K562 (cell line): ENCODE data around the gene FRMD3. TPM values are rescaled to one million over a fixed set of nuclear protein-coding genes. Genes with fewer than 3 reads are reported as not detected.

ENCODE experiments used
- ATAC-seq: fragments of 200-7000 bp; cut with Tn5 transposase; 3 replicates; pipeline ENCODE4 v1.9.1; 2020; ENCODE audit warnings: moderate library complexity
- BruUV-seq: library from RNA; stranded (reverse); fragments of 400-500 nt; replicated peaks from 2 replicates; lab custom pipeline; 2021; lab: Mats Ljungman, UMichigan
- CTCF ChIA-PET: fragments of 300-600 bp; formaldehyde crosslinking; extraction: SDS; loops from one replicate; lab custom pipeline; 2021; ENCODE audit warnings: low intra/inter-chr PET ratio; lab: Yijun Ruan, JAX
- POLR2A ChIA-PET: fragments of 300-600, 350-650 bp; sonication (Branson Sonifier 250); formaldehyde crosslinking; extraction: SDS; loops from one replicate; lab custom pipeline; 2021; ENCODE audit warnings: antibody characterized with exemption, inconsistent platforms; lab: Yijun Ruan, JAX
- DNase-seq, 4 experiments: peaks; one replicate each; pipeline versions ENCODE4 v3.0.0 to v3.0.0-alpha.2; 2011 to 2018; ENCODE audit warnings: low spot score in 3 of 4, mixed read lengths in 3 of 4; ENCODE audit errors: extremely low read depth in 1 of 4
- FAIRE-seq: peaks from 2 replicates; lab custom pipeline; 2011; peaks lifted over from hg19 to GRCh38; lab: Jason Lieb, UNC
- H2AFZ ChIP-seq: 2 replicates; pipeline ENCODE4 v1.6.0; 2011; ENCODE audit warnings: low read depth, low read length, control low read depth, inconsistent platforms
- H3K27ac ChIP-seq: fragments of 200-600 bp; 3 replicates; pipeline ENCODE4 v1.8.0; 2011; ENCODE audit warnings: low read depth, mild to moderate bottlenecking, control low read depth, inconsistent platforms, low read length, moderate library complexity, mixed read lengths; ENCODE audit errors: extremely low read depth
- H3K27me3 ChIP-seq, 2 experiments: fragments of 300-600 bp in 1 of 2; 2 replicates in 1 of 2; 3 replicates in 1 of 2; pipeline versions ENCODE4 v1.6.0 to v1.8.0; 2011; ENCODE audit warnings: inconsistent platforms in 2 of 2, low read length in 2 of 2, mild to moderate bottlenecking in 1 of 2, mixed read lengths in 1 of 2, moderate library complexity in 1 of 2; ENCODE audit not compliant: control insufficient read depth in 2 of 2, insufficient read depth in 2 of 2
- H3K36me3 ChIP-seq: fragments of 300-600 bp; 3 replicates; pipeline ENCODE4 v1.8.0; 2011; ENCODE audit warnings: mild to moderate bottlenecking, low read length, inconsistent platforms; ENCODE audit not compliant: control insufficient read depth, insufficient read depth
- H3K4me1 ChIP-seq, 2 experiments: fragments of 200-600 bp in 1 of 2; replicated peaks in 1 of 2; 2 replicates in 1 of 2; 3 replicates in 1 of 2; pipeline versions ENCODE4 v1.5.1 to v1.8.0; 2011; ENCODE audit warnings: inconsistent platforms in 2 of 2, low read length in 2 of 2, mild to moderate bottlenecking in 1 of 2, mixed read lengths in 1 of 2, moderate library complexity in 1 of 2; ENCODE audit not compliant: control insufficient read depth in 2 of 2, insufficient read depth in 2 of 2
- H3K4me2 ChIP-seq: 2 replicates; pipeline ENCODE4 v1.6.1; 2011; ENCODE audit warnings: low read length, control low read depth, inconsistent platforms, mixed read lengths; ENCODE audit not compliant: insufficient read depth
- H3K4me3 ChIP-seq: fragments of 200-600 bp; sonication (generic), shearing (Covaris generic); 2 replicates; pipeline ENCODE4 v1.5.1; 2016; ENCODE audit warnings: control low read depth, inconsistent platforms
- H3K79me2 ChIP-seq: fragments of 200-600 bp; 3 replicates; pipeline ENCODE4 v1.8.0; 2011; ENCODE audit warnings: low read length, inconsistent platforms; ENCODE audit not compliant: control insufficient read depth, insufficient read depth
- H3K9ac ChIP-seq, 2 experiments: 2 replicates each; pipeline versions ENCODE4 v1.6.0 to v1.6.1; 2011; ENCODE audit warnings: low read depth in 2 of 2, low read length in 2 of 2, control low read depth in 1 of 2, inconsistent platforms in 1 of 2, mild to moderate bottlenecking in 1 of 2, mixed read lengths in 1 of 2; ENCODE audit not compliant: insufficient read depth in 1 of 2
- H3K9me1 ChIP-seq: one replicate; pipeline ENCODE4 v1.6.0; 2011; ENCODE audit warnings: inconsistent platforms, mild to moderate bottlenecking, low read length, moderate library complexity; ENCODE audit not compliant: control insufficient read depth, insufficient read depth
- H3K9me3 ChIP-seq: replicated peaks from 2 replicates; pipeline ENCODE4 v1.5.1; 2011; ENCODE audit warnings: low read depth, low read length, inconsistent platforms; ENCODE audit not compliant: control insufficient read depth, insufficient read depth
- H4K20me1 ChIP-seq: replicated peaks from 2 replicates; pipeline ENCODE4 v1.6.1; 2011; ENCODE audit warnings: low read length, inconsistent platforms, mixed read lengths; ENCODE audit not compliant: control insufficient read depth, insufficient read depth
- DNMT1 ChIP-seq: fragments of 450-650 bp; IDR thresholded peaks from 2 replicates; pipeline ENCODE4 v1.6.1; 2016; ENCODE audit warnings: antibody characterized with exemption, mild to moderate bottlenecking
- NCOR1 ChIP-seq: fragments of 450-650 bp; IDR thresholded peaks from 2 replicates; pipeline ENCODE4 v1.6.1; 2016; ENCODE audit warnings: mild to moderate bottlenecking, moderate library complexity
- NFE2 ChIP-seq: IDR thresholded peaks from 2 replicates; pipeline ENCODE4 v1.6.1; 2014; ENCODE audit warnings: antibody characterized with exemption, low read depth
- NONO ChIP-seq, 2 experiments: fragments of 200-400 bp in 1 of 2; fragments of 450-650 bp in 1 of 2; formaldehyde crosslinking in 1 of 2; IDR thresholded peaks; 2 replicates each; pipeline ENCODE4 v1.6.1; 2017; ENCODE audit warnings: low read depth in 2 of 2, mild to moderate bottlenecking in 2 of 2, moderate library complexity in 2 of 2, low read length in 1 of 2
- POLR2AphosphoS2 ChIP-seq: IDR thresholded peaks from 2 replicates; pipeline ENCODE4 v1.6.1; 2012; ENCODE audit warnings: low read length, improper control_type of control experiment
- RBM25 ChIP-seq: fragments of 200-400 bp; formaldehyde crosslinking; IDR thresholded peaks from 2 replicates; pipeline ENCODE4 v1.6.1; 2018; ENCODE audit warnings: low read length, low read depth, moderate library complexity; ENCODE audit not compliant: severe bottlenecking
- TAF15 ChIP-seq: fragments of 200-400 bp; formaldehyde crosslinking; IDR thresholded peaks from 2 replicates; pipeline ENCODE4 v1.6.1; 2017; ENCODE audit warnings: mild to moderate bottlenecking, low read depth, low read length, moderate library complexity
- TCF7L2 ChIP-seq: fragments of 150-350 bp; IDR thresholded peaks from 2 replicates; pipeline ENCODE4 v1.6.1; 2016; ENCODE audit warnings: low read depth, mild to moderate bottlenecking, low read length, moderate library complexity
- ZNF146 ChIP-seq: IDR thresholded peaks from one replicate; pipeline ENCODE4 v1.6.1; 2018; ENCODE audit warnings: missing compliant biosample characterization; ENCODE audit not compliant: unreplicated experiment
- ZNF561 ChIP-seq: fragments of 450-650 bp; formaldehyde crosslinking; conservative IDR thresholded peaks from 2 replicates; pipeline ENCODE4 v1.4.0; 2020; ENCODE audit warnings: mild to moderate bottlenecking, moderate library complexity
- ZNF57 ChIP-seq: fragments of 450-650 bp; formaldehyde crosslinking; IDR thresholded peaks from 2 replicates; pipeline ENCODE4 v1.4.0; 2020; ENCODE audit warnings: mild to moderate bottlenecking, moderate library complexity
- ZNF668 ChIP-seq: fragments of 250-450 bp; sonication (Bioruptor Pico); IDR thresholded peaks from 2 replicates; pipeline ENCODE4 v1.8.0; 2022; ENCODE audit warnings: mild to moderate bottlenecking, inconsistent platforms
- WGBS: fragments of 100-300 bp; shearing (Covaris generic); methylation state at CpG from one replicate; pipeline ENCODE4 v1.1.6; 2016; ENCODE audit warnings: low coverage, mixed read lengths; ENCODE audit not compliant: insufficient coverage; ENCODE audit errors: missing lambda C conversion rate; 5-methylcytosine and 5-hydroxymethylcytosine counted together
- in situ Hi-C: fragments of 300-500 bp; cut with MboI; formaldehyde crosslinking; loops from 4 replicates; pipeline ENCODE4 v1.15.0; 2018; ENCODE audit warnings: inconsistent platforms, mixed read lengths
- intact Hi-C: fragments of 100-400 bp; cut with micrococcal nuclease; formaldehyde crosslinking; loops from 2 replicates; pipeline ENCODE4 v1.14.2; 2022
- polyA plus RNA-seq, 8 experiments: library from polyadenylated mRNA; depleted of rRNA in 4 of 8; stranded (reverse) in 5 of 8; unstranded in 3 of 8; fragments of >200 nt; fragmentation: Nextera tagmentation in 2 of 8; fragmentation: Illumina TruSeq in 1 of 8; extraction: Ambion mirVana in 2 of 8; extraction: Trizol in 1 of 8; gene quantifications; 2 replicates each; pipeline versions ENCODE4 v1.2.1 to v1.2.3, GENCODE V29; 2011 to 2014; ENCODE audit warnings: inconsistent platforms in 1 of 8, missing spikeins in 1 of 8
- total RNA-seq, 7 experiments: library from RNA; depleted of rRNA in 6 of 7; stranded (reverse); fragments of >200 nt in 6 of 7; fragmentation: Illumina TruSeq in 2 of 7; extraction: Trizol in 2 of 7; gene quantifications; 2 replicates each; pipeline versions ENCODE4 v1.2.1 to v1.2.3, GENCODE V29; 2011 to 2021; ENCODE audit warnings: low replicate concordance in 1 of 7
- TF ChIP-seq, protein P1 (sequence below): fragments of 150-350 bp; IDR thresholded peaks from 2 replicates; pipeline ENCODE4 v1.6.1; 2014; ENCODE audit warnings: low read depth, mild to moderate bottlenecking, low read length, borderline replicate concordance
- TF ChIP-seq, protein P2 (sequence below), 3 experiments: IDR thresholded peaks in 2 of 3; conservative IDR thresholded peaks in 1 of 3; 2 replicates each; pipeline ENCODE4 v1.5.1; 2011 to 2012; ENCODE audit warnings: low read length in 3 of 3, mild to moderate bottlenecking in 3 of 3, control low read depth in 2 of 3, improper control_type of control experiment in 1 of 3, inconsistent platforms in 1 of 3, low read depth in 1 of 3, mixed read lengths in 1 of 3, moderate library complexity in 1 of 3; ENCODE audit not compliant: insufficient read depth in 2 of 3
- TF ChIP-seq, protein P3 (sequence below): fragments of 150-350 bp; conservative IDR thresholded peaks from 2 replicates; pipeline ENCODE4 v1.6.1; 2014; ENCODE audit warnings: low read length

The FRMD3 gene
- total and polyA plus RNA-seq, 9 of the 15 experiments (the other 6 are each of a cell fraction or from before 2014, with no cell fraction given) = 0.09 to 0.51 (median 0.21) TPM

DNA sequence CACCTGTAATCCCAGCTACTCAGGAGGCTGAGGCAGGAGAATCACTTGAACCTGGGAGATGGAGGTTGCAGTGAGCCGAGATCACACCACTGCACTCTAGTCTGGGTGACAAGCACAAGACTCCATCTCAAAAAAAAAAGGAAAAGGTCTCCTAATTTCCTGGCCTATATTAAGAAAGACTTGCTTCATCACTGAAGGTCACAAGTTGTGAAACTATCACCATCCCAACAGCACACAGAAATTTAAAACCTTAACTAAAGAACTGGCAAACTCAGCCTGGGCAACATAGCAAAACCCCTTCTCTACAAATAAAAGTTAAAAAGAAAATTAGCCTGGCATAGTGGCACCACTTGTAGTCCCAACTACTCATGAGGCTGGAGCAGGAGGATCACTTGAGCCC lies 17.2 kb downstream of the FRMD3 start:
- H3K4me2 ChIP-seq = no peak overlapping the region
- H3K9ac ChIP-seq = no peak overlapping the region
- BruUV-seq = no TSS peak
- H3K27ac ChIP-seq = no peak overlapping the region
- CTCF ChIA-PET = no interaction called here
- FAIRE-seq (no peak), DNase-seq (no peak), ATAC-seq (no peak)
- no peaks in the 10 kb centered on the region for H3K9me1 ChIP-seq
- in situ Hi-C loops (no loop called here), intact Hi-C loops (no loop called here)
- TF ChIP-seq TAF15 (no peak), POLR2AphosphoS2 (no peak), NONO (IDR thresholded peaks at IDR 0.05; ENCODE audit: low read depth in 2 of 2, low read length in 1 of 2) (no peak), ZNF668 (CRISPR knock-in tag) (no peak), TCF7L2 (no peak), ZNF561 (no peak), ZNF57 (CRISPR knock-in tag) (no peak), DNMT1 (no peak), RBM25 (no peak), ZNF146 (no peak), NCOR1 (no peak), NFE2 (no peak)
- TF ChIP-seq, protein P1, sequence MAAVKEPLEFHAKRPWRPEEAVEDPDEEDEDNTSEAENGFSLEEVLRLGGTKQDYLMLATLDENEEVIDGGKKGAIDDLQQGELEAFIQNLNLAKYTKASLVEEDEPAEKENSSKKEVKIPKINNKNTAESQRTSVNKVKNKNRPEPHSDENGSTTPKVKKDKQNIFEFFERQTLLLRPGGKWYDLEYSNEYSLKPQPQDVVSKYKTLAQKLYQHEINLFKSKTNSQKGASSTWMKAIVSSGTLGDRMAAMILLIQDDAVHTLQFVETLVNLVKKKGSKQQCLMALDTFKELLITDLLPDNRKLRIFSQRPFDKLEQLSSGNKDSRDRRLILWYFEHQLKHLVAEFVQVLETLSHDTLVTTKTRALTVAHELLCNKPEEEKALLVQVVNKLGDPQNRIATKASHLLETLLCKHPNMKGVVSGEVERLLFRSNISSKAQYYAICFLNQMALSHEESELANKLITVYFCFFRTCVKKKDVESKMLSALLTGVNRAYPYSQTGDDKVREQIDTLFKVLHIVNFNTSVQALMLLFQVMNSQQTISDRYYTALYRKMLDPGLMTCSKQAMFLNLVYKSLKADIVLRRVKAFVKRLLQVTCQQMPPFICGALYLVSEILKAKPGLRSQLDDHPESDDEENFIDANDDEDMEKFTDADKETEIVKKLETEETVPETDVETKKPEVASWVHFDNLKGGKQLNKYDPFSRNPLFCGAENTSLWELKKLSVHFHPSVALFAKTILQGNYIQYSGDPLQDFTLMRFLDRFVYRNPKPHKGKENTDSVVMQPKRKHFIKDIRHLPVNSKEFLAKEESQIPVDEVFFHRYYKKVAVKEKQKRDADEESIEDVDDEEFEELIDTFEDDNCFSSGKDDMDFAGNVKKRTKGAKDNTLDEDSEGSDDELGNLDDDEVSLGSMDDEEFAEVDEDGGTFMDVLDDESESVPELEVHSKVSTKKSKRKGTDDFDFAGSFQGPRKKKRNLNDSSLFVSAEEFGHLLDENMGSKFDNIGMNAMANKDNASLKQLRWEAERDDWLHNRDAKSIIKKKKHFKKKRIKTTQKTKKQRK = no peak
- TF ChIP-seq, protein P2, sequence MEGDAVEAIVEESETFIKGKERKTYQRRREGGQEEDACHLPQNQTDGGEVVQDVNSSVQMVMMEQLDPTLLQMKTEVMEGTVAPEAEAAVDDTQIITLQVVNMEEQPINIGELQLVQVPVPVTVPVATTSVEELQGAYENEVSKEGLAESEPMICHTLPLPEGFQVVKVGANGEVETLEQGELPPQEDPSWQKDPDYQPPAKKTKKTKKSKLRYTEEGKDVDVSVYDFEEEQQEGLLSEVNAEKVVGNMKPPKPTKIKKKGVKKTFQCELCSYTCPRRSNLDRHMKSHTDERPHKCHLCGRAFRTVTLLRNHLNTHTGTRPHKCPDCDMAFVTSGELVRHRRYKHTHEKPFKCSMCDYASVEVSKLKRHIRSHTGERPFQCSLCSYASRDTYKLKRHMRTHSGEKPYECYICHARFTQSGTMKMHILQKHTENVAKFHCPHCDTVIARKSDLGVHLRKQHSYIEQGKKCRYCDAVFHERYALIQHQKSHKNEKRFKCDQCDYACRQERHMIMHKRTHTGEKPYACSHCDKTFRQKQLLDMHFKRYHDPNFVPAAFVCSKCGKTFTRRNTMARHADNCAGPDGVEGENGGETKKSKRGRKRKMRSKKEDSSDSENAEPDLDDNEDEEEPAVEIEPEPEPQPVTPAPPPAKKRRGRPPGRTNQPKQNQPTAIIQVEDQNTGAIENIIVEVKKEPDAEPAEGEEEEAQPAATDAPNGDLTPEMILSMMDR (IDR thresholded peaks at IDR 0.05 in 2 of 3, conservative IDR thresholded peaks at IDR 0.05 in 1 of 3; ENCODE audit: insufficient read depth in 2 of 3, low read depth in 1 of 3, low read length in 3 of 3) = no peak
- TF ChIP-seq, protein P3, sequence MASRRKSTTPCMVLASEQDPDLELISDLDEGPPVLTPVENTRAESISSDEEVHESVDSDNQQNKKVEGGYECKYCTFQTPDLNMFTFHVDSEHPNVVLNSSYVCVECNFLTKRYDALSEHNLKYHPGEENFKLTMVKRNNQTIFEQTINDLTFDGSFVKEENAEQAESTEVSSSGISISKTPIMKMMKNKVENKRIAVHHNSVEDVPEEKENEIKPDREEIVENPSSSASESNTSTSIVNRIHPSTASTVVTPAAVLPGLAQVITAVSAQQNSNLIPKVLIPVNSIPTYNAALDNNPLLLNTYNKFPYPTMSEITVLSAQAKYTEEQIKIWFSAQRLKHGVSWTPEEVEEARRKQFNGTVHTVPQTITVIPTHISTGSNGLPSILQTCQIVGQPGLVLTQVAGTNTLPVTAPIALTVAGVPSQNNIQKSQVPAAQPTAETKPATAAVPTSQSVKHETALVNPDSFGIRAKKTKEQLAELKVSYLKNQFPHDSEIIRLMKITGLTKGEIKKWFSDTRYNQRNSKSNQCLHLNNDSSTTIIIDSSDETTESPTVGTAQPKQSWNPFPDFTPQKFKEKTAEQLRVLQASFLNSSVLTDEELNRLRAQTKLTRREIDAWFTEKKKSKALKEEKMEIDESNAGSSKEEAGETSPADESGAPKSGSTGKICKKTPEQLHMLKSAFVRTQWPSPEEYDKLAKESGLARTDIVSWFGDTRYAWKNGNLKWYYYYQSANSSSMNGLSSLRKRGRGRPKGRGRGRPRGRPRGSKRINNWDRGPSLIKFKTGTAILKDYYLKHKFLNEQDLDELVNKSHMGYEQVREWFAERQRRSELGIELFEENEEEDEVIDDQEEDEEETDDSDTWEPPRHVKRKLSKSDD = no peak
- POLR2A ChIA-PET = interaction anchor here (0.6 kb wide), 1 partner anchor 104 kb away, joined by 3 read pairs; no protein-coding TSS in a partner anchor
- H2AFZ ChIP-seq = no peak overlapping the region
- WGBS = 0% methylated on average over 1 of the region's 1 CpG
- no peaks in the 10 kb centered on the region for H3K4me1 ChIP-seq
- H3K9me3 ChIP-seq = no peaks in the 10 kb centered on the region
- no peak overlapping the region for H3K4me3 ChIP-seq
- H3K36me3 ChIP-seq = no peaks in the 10 kb centered on the region
- H3K79me2 ChIP-seq = no peaks in the 10 kb centered on the region
- H4K20me1 ChIP-seq = no peaks in the 10 kb centered on the region
- H3K27me3 ChIP-seq = no peaks in the 10 kb centered on the region
